ENCODE measurements around the gene RARB.

DNA sequence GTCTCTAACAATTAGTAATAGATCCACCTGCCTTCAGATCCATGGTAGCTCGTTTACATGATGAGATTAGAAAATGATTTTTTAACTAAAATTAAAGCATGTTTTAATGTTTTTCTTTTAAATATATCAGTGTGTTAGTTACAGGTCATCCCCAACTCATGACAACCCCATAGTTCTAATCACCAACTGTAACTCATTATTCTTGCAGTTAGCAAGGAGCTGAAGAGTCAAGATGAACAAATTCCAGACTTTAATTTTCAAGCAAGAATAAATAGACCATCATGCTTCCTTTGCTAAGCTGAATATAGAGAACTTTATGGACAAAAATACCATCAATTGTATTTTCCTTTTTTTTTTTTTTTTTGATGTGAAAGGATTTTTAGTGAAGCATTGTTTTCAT is 135.5 kb downstream of the RARB start:
- TF ChIP-seq, protein P1, sequence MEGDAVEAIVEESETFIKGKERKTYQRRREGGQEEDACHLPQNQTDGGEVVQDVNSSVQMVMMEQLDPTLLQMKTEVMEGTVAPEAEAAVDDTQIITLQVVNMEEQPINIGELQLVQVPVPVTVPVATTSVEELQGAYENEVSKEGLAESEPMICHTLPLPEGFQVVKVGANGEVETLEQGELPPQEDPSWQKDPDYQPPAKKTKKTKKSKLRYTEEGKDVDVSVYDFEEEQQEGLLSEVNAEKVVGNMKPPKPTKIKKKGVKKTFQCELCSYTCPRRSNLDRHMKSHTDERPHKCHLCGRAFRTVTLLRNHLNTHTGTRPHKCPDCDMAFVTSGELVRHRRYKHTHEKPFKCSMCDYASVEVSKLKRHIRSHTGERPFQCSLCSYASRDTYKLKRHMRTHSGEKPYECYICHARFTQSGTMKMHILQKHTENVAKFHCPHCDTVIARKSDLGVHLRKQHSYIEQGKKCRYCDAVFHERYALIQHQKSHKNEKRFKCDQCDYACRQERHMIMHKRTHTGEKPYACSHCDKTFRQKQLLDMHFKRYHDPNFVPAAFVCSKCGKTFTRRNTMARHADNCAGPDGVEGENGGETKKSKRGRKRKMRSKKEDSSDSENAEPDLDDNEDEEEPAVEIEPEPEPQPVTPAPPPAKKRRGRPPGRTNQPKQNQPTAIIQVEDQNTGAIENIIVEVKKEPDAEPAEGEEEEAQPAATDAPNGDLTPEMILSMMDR (IDR thresholded peaks at IDR 0.05), result no peak
- TF ChIP-seq ZFX (IDR thresholded peaks at IDR 0.05; ENCODE audit: borderline replicate concordance), result no peak

Measured in 22Rv1 (cell line).